ENCODE results near the gene MAML2.

DNA sequence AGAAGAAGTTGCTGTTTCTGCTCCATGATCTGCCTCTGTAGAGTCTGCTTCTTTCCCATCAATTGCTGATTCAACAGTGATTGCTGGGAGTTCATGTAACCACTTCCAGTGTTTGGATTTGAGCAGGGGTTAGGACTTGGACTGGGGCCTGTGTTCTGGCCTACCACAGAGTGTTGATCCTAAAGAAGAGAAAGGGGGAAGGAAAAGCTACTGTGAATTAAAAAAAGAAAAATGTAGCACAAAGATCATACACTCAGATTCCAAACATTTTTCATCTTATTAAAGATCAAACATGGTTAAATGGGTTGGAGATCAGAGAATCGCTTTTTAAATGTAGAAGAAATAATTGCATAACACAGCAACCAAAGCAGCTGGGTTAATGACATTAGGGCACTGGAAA, 351.4 kb downstream of the MAML2 start:
- no peak for TF ChIP-seq EZH2phosphoT487 (IDR thresholded peaks at IDR 0.05)
- TF ChIP-seq, protein P1, sequence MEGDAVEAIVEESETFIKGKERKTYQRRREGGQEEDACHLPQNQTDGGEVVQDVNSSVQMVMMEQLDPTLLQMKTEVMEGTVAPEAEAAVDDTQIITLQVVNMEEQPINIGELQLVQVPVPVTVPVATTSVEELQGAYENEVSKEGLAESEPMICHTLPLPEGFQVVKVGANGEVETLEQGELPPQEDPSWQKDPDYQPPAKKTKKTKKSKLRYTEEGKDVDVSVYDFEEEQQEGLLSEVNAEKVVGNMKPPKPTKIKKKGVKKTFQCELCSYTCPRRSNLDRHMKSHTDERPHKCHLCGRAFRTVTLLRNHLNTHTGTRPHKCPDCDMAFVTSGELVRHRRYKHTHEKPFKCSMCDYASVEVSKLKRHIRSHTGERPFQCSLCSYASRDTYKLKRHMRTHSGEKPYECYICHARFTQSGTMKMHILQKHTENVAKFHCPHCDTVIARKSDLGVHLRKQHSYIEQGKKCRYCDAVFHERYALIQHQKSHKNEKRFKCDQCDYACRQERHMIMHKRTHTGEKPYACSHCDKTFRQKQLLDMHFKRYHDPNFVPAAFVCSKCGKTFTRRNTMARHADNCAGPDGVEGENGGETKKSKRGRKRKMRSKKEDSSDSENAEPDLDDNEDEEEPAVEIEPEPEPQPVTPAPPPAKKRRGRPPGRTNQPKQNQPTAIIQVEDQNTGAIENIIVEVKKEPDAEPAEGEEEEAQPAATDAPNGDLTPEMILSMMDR (IDR thresholded peaks at IDR 0.05): no peak
- TF ChIP-seq EZH2 (IDR thresholded peaks at IDR 0.05): no peak

All from neural progenitor cell (in vitro differentiated cells).